ENCODE data around the gene TOX4.
"Not testable (repeated sequence)": the region's sequence is repeated elsewhere in the genome, so short reads cannot be mapped to it uniquely, and the experiment has no call there.

TOX4 gene

GRCh38 chr14:21476925-21477681 lies at the start of gene TOX4, which contains the start of gene RAB2B:
TOX4 (plus strand) TSS chr14:21477195; CDS start chr14:21477279, 84 bp downstream.
RAB2B (minus strand) TSS chr14:21476959; CDS start chr14:21476872, 87 bp downstream.
- Histone ChIP-seq H3K4me3 (ENCODE audit: low read length) (peak within 1 kb of the TSS; percentile 80), H3K9me3 (ENCODE audit: low read length) (no peaks in the 10 kb centered on the region), H3K36me3 (ENCODE audit: insufficient read depth, low read length) (peaks cover 31% of the 10 kb centered on the region), H2AFZ (ENCODE audit: low read depth, low read length) (peak within 1 kb of the TSS; percentile 90), H3K27me3 (ENCODE audit: insufficient read depth, low read length) (no peaks in the 10 kb centered on the region), H3K4me1 (ENCODE audit: insufficient read depth, low read length) (peaks cover 13% of the 10 kb centered on the region)

DNA sequence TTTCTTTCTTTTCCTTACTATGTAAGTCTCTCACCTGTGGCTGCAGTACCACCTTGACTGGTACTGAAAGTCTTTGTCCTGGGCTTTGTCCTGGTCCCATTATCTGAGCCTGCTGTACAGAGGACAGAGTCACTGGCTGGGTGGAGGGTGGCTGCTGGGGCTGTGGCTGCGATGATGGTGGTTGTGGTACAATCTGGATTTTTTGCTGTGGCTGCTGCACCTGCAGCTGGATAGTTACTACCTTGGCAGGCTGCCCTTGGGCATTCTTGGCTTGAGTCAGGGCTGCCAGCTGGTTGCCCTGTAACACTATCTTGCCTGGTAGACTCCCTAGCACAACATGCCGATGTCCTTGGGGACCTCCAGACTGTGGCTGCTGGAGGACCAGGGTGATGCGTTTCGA lies 48.1 kb upstream of the TOX4 start:
- H3K27me3 ChIP-seq (ENCODE audit: insufficient read depth, low read length), result no peaks in the 10 kb centered on the region
- no peaks in the 10 kb centered on the region for H3K4me1 ChIP-seq (ENCODE audit: insufficient read depth, low read length)
- H3K36me3 ChIP-seq (ENCODE audit: insufficient read depth, low read length), result peaks cover 74% of the 10 kb centered on the region
- H3K9me3 ChIP-seq (ENCODE audit: low read length), result no peaks in the 10 kb centered on the region
- no peak overlapping the region for H2AFZ ChIP-seq (ENCODE audit: low read depth, low read length)
- H3K4me3 ChIP-seq (ENCODE audit: low read length), result no peak overlapping the region

DNA sequence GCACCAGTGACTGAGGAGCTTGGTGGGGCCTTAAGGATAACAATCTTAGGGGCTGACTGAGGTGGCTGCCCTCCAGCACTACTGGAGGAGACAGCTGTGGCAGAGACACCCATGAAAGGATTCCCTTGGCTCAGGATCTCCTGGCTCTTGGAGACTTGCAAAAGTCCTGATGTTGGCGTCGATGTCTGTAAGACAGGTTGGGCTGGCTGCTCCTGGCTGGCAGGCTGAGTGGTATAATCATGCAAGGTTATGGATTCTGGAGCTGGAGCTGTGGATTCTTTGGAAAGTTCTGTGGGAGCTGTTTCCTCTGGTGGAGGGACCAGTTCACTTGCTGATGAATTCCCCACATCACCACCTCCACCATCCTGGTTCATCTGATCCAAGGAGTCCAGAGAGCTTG lies 45.9 kb upstream of the TOX4 start:
- Histone ChIP-seq H3K4me3 (ENCODE audit: low read length) (no peak overlapping the region), H3K36me3 (ENCODE audit: insufficient read depth, low read length) (peaks cover 56% of the 10 kb centered on the region), H3K4me1 (ENCODE audit: insufficient read depth, low read length) (peaks cover 6% of the 10 kb centered on the region), H3K27me3 (ENCODE audit: insufficient read depth, low read length) (no peaks in the 10 kb centered on the region), H2AFZ (ENCODE audit: low read depth, low read length) (no peak overlapping the region), H3K9me3 (ENCODE audit: low read length) (no peaks in the 10 kb centered on the region)

- H3K36me3 ChIP-seq (ENCODE audit: insufficient read depth, low read length), result peaks cover 8% of the 10 kb centered on the region
- H3K4me1 ChIP-seq (ENCODE audit: insufficient read depth, low read length), result peaks cover 11% of the 10 kb centered on the region
- no peaks in the 10 kb centered on the region for H3K27me3 ChIP-seq (ENCODE audit: insufficient read depth, low read length)
- peak overlapping the region; percentile 33 for H2AFZ ChIP-seq (ENCODE audit: low read depth, low read length)
- peak overlapping the region; percentile 80 for H3K4me3 ChIP-seq (ENCODE audit: low read length)
- no peaks in the 10 kb centered on the region for H3K9me3 ChIP-seq (ENCODE audit: low read length)
These were observed 40.4 kb upstream of the TOX4 start for GRCh38 chr14:21436567-21437062.

DNA sequence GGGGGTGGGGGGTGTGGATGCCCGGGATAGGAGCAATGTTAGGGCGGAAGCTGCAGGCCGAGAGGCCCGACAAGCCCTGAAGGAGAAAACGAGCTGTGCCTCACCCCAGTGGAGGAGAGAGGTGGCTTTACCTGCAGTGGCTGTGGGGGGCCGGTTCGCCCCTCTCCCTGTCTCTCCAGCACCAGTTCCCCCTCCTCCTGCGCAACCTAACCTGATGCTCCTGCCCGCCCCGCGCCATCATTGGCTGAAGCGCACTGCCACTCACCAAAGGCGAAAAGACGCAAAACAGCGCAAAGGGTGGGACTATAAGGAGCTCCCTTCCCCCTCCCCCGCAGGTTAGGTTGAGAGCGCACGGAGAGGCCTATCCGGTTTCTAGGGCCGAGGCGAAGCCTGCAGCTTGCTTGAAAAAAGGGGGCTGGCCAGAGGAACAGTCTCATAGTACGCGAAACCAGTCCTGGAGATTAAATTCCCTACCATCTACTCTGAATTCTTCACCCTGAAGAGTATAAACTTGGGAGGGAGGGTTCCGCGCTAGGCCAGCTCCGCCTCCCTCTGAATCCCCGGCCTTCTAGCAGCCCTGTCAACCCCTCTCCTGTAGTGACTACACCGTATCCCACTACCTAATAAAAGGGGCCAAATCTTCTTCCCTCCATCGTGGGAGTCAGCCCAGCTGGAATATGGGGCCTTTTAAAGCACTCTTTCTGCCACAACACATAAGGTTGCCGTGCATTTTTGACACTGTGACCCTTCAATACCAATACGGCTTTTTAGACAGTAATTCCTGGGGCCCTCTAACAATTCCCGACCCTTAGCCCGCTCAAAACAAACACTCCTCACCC lies 39.7 kb upstream of the TOX4 start:
- Histone ChIP-seq H3K9me3 (ENCODE audit: low read length) (no peaks in the 10 kb centered on the region), H3K27me3 (ENCODE audit: insufficient read depth, low read length) (no peaks in the 10 kb centered on the region), H3K4me3 (ENCODE audit: low read length) (peak overlapping the region; percentile 80), H3K36me3 (ENCODE audit: insufficient read depth, low read length) (peaks cover 8% of the 10 kb centered on the region), H3K4me1 (ENCODE audit: insufficient read depth, low read length) (peaks cover 11% of the 10 kb centered on the region), H2AFZ (ENCODE audit: low read depth, low read length) (peak overlapping the region; percentile 33)

DNA sequence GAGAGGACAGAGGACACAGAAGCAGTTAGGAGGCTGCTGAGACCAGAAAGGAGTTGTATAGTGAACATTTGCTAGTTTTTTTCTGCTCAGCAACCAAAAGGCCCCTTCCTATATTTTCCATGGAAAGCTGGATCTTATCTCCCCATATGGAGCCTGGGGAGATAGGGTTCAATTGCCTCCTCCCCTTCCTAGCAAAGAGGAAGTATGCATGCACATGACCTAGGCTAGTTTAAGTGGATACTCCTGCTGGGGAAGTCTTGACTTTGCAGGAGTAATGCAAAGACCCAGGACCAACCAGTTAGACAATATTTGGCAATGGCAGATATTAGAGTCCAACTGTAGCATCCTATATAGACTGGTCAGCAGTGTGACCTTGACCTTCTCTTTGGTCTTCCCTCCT lies 36.1 kb upstream of the TOX4 start:
- Histone ChIP-seq H3K9me3 (ENCODE audit: low read length) (no peaks in the 10 kb centered on the region), H2AFZ (ENCODE audit: low read depth, low read length) (no peak overlapping the region), H3K4me3 (ENCODE audit: low read length) (no peak overlapping the region), H3K4me1 (ENCODE audit: insufficient read depth, low read length) (peaks cover 7% of the 10 kb centered on the region), H3K27me3 (ENCODE audit: insufficient read depth, low read length) (no peaks in the 10 kb centered on the region), H3K36me3 (ENCODE audit: insufficient read depth, low read length) (peaks cover 2% of the 10 kb centered on the region)

DNA sequence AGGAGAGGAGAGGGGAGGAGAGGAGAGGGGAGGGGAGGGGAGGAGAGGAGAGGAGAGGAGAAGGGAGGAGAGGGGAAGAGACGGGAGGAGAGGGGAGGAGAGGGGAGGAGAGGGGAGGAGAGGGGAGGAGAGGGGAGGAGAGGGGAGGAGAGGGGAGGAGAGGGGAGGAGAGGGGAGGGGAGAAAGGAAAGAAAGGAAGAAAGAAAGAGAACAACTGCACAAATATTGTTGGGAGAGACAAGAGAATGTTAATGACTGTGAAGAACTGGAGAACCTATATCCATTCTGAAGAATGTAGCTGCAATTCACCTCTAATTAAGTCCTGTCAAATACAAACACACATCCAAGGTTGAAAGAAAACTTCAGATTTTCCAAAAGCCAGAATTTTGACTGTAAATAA lies 34.3 kb upstream of the TOX4 start:
- not testable (repeated sequence) for H3K36me3 ChIP-seq (ENCODE audit: insufficient read depth, low read length); H2AFZ ChIP-seq (ENCODE audit: low read depth, low read length); H3K4me1 ChIP-seq (ENCODE audit: insufficient read depth, low read length); H3K4me3 ChIP-seq (ENCODE audit: low read length); H3K9me3 ChIP-seq (ENCODE audit: low read length); H3K27me3 ChIP-seq (ENCODE audit: insufficient read depth, low read length)

DNA sequence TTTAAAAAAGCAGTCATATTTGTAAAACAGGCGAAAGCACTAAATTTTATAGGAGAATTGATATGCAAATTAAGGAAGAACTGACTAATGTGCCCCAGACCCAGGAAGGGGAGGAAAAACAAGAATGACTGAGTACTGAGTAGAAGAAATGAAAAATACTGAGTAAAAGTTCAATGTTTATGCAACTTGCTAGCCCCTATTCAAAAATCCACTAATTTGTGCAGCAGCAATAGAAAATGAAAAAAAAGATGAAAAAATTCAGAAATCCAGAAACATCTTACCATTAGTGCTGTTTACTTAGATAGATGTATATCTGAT lies 27.1 kb upstream of the TOX4 start:
- Histone ChIP-seq H3K9me3 (ENCODE audit: low read length) (peaks cover 2% of the 10 kb centered on the region), H3K27me3 (ENCODE audit: insufficient read depth, low read length) (no peaks in the 10 kb centered on the region), H3K4me3 (ENCODE audit: low read length) (no peak overlapping the region), H2AFZ (ENCODE audit: low read depth, low read length) (no peak overlapping the region), H3K4me1 (ENCODE audit: insufficient read depth, low read length) (peaks cover 10% of the 10 kb centered on the region), H3K36me3 (ENCODE audit: insufficient read depth, low read length) (peaks cover 14% of the 10 kb centered on the region)

GRCh38 chr14:21454843-21455544 lies 22.0 kb upstream of the TOX4 start:
- H3K36me3 ChIP-seq (ENCODE audit: insufficient read depth, low read length), result peaks cover 14% of the 10 kb centered on the region
- H2AFZ ChIP-seq (ENCODE audit: low read depth, low read length), result no peak overlapping the region
- H3K27me3 ChIP-seq (ENCODE audit: insufficient read depth, low read length), result no peaks in the 10 kb centered on the region

DNA sequence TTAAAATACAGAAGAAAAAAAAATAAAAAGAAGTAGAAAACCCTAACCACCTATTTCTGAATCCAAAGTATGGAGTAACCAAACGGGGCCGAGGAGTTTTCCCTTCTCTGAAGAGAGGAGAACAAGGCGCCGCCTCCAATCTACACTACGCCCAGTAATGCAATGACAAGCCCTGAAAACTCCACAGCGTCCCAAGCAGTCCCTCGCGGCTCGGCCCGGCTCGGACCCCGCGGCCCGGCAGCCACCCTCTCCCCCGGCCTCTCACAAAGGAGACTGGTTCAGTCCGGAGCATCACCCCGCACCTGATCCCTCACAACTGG lies 21.4 kb upstream of the TOX4 start:
- Histone ChIP-seq H3K4me1 (ENCODE audit: insufficient read depth, low read length) (peaks cover 14% of the 10 kb centered on the region), H3K27me3 (ENCODE audit: insufficient read depth, low read length) (no peaks in the 10 kb centered on the region), H3K36me3 (ENCODE audit: insufficient read depth, low read length) (peaks cover 16% of the 10 kb centered on the region), H3K4me3 (ENCODE audit: low read length) (peak overlapping the region; percentile 82), H3K9me3 (ENCODE audit: low read length) (no peaks in the 10 kb centered on the region), H2AFZ (ENCODE audit: low read depth, low read length) (peak overlapping the region; percentile 51)

More at GRCh38 chr14:21454843-21455544, 22.0 kb upstream of the TOX4 start:
- H3K4me1 ChIP-seq (ENCODE audit: insufficient read depth, low read length), result peaks cover 14% of the 10 kb centered on the region
- peak overlapping the region; percentile 82 for H3K4me3 ChIP-seq (ENCODE audit: low read length)
- no peaks in the 10 kb centered on the region for H3K9me3 ChIP-seq (ENCODE audit: low read length)

GRCh38 chr14:21455912-21456667 lies 20.9 kb upstream of the TOX4 start, which contains the start of gene CHD8:
CHD8 (minus strand) TSS chr14:21456123; CDS start chr14:21431643, 24,480 bp downstream.
- H3K27me3 ChIP-seq (ENCODE audit: insufficient read depth, low read length), result no peaks in the 10 kb centered on the region
- H3K4me1 ChIP-seq (ENCODE audit: insufficient read depth, low read length), result peaks cover 14% of the 10 kb centered on the region
- H2AFZ ChIP-seq (ENCODE audit: low read depth, low read length), result peak within 1 kb of the TSS; percentile 81
- H3K36me3 ChIP-seq (ENCODE audit: insufficient read depth, low read length), result peaks cover 20% of the 10 kb centered on the region
- H3K9me3 ChIP-seq (ENCODE audit: low read length), result no peaks in the 10 kb centered on the region
- H3K4me3 ChIP-seq (ENCODE audit: low read length), result peak within 1 kb of the TSS; percentile 82

GRCh38 chr14:21467616-21468015 lies 9.4 kb upstream of the TOX4 start:
- Histone ChIP-seq H3K4me1 (ENCODE audit: insufficient read depth, low read length) (no peaks in the 10 kb centered on the region), H2AFZ (ENCODE audit: low read depth, low read length) (no peak overlapping the region), H3K27me3 (ENCODE audit: insufficient read depth, low read length) (no peaks in the 10 kb centered on the region), H3K4me3 (ENCODE audit: low read length) (no peak overlapping the region), H3K9me3 (ENCODE audit: low read length) (no peaks in the 10 kb centered on the region), H3K36me3 (ENCODE audit: insufficient read depth, low read length) (peaks cover 53% of the 10 kb centered on the region)
